HCT116 (cell line): ENCODE data around the gene B3GALT6. TPM values are rescaled to one million over a fixed set of nuclear protein-coding genes. Genes with fewer than 3 reads are reported as not detected.

Experiments used
- ATAC-seq: fragments of 200-7000 bp; cut with Tn5 transposase; 2 replicates; pipeline ENCODE4 v1.9.1; 2020; ENCODE audit warnings: mild to moderate bottlenecking, moderate library complexity
- BruUV-seq: library from RNA; stranded (reverse); fragments of 400-500 nt; replicated peaks from 2 replicates; lab custom pipeline; 2021; lab: Mats Ljungman, UMichigan
- CTCF ChIA-PET: fragments of 300-600 bp; sonication (Branson Sonifier 250); formaldehyde crosslinking; loops from one replicate; lab custom pipeline; 2021; ENCODE audit warnings: antibody characterized with exemption; lab: Charles Lee
- POLR2A ChIA-PET: fragments of 300-600, 350-600 bp; sonication (Branson Sonifier 250); formaldehyde crosslinking; loops from one replicate; lab custom pipeline; 2021; ENCODE audit warnings: antibody characterized with exemption; lab: Charles Lee
- RAD21 ChIA-PET, 2 experiments: fragments of 300-600 bp; sonication (Branson Sonifier 250); formaldehyde crosslinking; loops; one replicate each; lab custom pipeline; 2023; ENCODE audit warnings: low total read pairs in 2 of 2; ENCODE audit not compliant: uncharacterized antibody in 2 of 2, unreplicated experiment in 2 of 2, low non-redundant PET in 1 of 2; lab: Charles Lee
- DNase-seq: peaks from one replicate; pipeline ENCODE4 v3.0.0-alpha.2; 2010; ENCODE audit warnings: low read depth, low spot score
- H2AFZ ChIP-seq: fragments of 200-600 bp; shearing (Covaris generic), sonication (generic); 2 replicates; pipeline ENCODE4 v1.6.1; 2017; ENCODE audit warnings: low read depth, mixed run types, mixed read lengths, antibody characterized with exemption, low read length; ENCODE audit not compliant: poor library complexity, severe bottlenecking
- H3K27ac ChIP-seq: 2 replicates; pipeline ENCODE4 v1.5.1; 2012; ENCODE audit warnings: low read depth, low read length
- H3K27me3 ChIP-seq: fragments of 200-600 bp; sonication (generic); 2 replicates; pipeline ENCODE4 v1.6.1; 2016; ENCODE audit warnings: mixed run types, low read length, mixed read lengths; ENCODE audit not compliant: insufficient read depth
- H3K36me3 ChIP-seq, 2 experiments: fragments of 200-500 bp in 1 of 2; fragments of 200-600 bp in 1 of 2; sonication (Bioruptor generic) in 1 of 2; sonication (generic) in 1 of 2; 2 replicates each; pipeline versions ENCODE4 v1.5.1 to v1.6.1; 2014 to 2016; ENCODE audit warnings: low read length in 2 of 2, inconsistent platforms in 1 of 2, mixed read lengths in 1 of 2, mixed run types in 1 of 2; ENCODE audit not compliant: insufficient read depth in 2 of 2, control insufficient read depth in 1 of 2
- H3K4me1 ChIP-seq, 2 experiments: fragments of 200-600 bp in 1 of 2; sonication (generic) in 1 of 2; 2 replicates each; pipeline versions ENCODE4 v1.5.1 to v1.6.1; 2012 to 2017; ENCODE audit warnings: low read length in 2 of 2, inconsistent platforms in 1 of 2, mild to moderate bottlenecking in 1 of 2, mixed read lengths in 1 of 2, mixed run types in 1 of 2, moderate library complexity in 1 of 2; ENCODE audit not compliant: insufficient read depth in 2 of 2, control insufficient read depth in 1 of 2
- H3K4me2 ChIP-seq: fragments of 200-600 bp; sonication (generic); 2 replicates; pipeline ENCODE4 v1.6.1; 2017; ENCODE audit warnings: mixed run types, low read length, mixed read lengths
- H3K4me3 ChIP-seq, 2 experiments: fragments of 200-600 bp in 1 of 2; sonication (generic) in 1 of 2; replicated peaks in 1 of 2; 2 replicates each; pipeline ENCODE4 v1.5.1; 2011 to 2016; ENCODE audit warnings: low read length in 2 of 2, control low read depth in 1 of 2, low read depth in 1 of 2, mild to moderate bottlenecking in 1 of 2, mixed read lengths in 1 of 2, mixed run types in 1 of 2
- H3K79me2 ChIP-seq: fragments of 200-600 bp; sonication (generic); 2 replicates; pipeline ENCODE4 v1.6.1; 2017; ENCODE audit warnings: mild to moderate bottlenecking, mixed run types, low read length, moderate library complexity, mixed read lengths; ENCODE audit not compliant: insufficient read depth
- H3K9ac ChIP-seq: fragments of 200-600 bp; sonication (generic); 2 replicates; pipeline ENCODE4 v1.6.1; 2016; ENCODE audit warnings: low read length, mixed read lengths
- H3K9me2 ChIP-seq: fragments of 200-600 bp; sonication (generic), shearing (Covaris generic); 2 replicates; pipeline ENCODE4 v1.6.1; 2017; ENCODE audit warnings: mixed run types, mild to moderate bottlenecking, moderate library complexity; ENCODE audit not compliant: insufficient read depth
- H3K9me3 ChIP-seq, 2 experiments: fragments of 200-500 bp in 1 of 2; fragments of 200-600 bp in 1 of 2; sonication (Bioruptor generic) in 1 of 2; sonication (generic) in 1 of 2; 2 replicates each; pipeline ENCODE4 v1.6.1; 2014 to 2017; ENCODE audit warnings: low read length in 2 of 2, mixed read lengths in 2 of 2, inconsistent platforms in 1 of 2, low read depth in 1 of 2, mild to moderate bottlenecking in 1 of 2, mixed run types in 1 of 2, moderate library complexity in 1 of 2; ENCODE audit not compliant: control insufficient read depth in 1 of 2, insufficient read depth in 1 of 2
- H4K20me1 ChIP-seq: fragments of 200-600 bp; sonication (generic), shearing (Covaris generic); 2 replicates; pipeline ENCODE4 v1.6.1; 2017; ENCODE audit warnings: mixed run types, mild to moderate bottlenecking, moderate library complexity; ENCODE audit not compliant: insufficient read depth
- CBX3 ChIP-seq: IDR thresholded peaks from 2 replicates; pipeline ENCODE4 v1.6.1; 2012; ENCODE audit warnings: low read depth
- CEBPB ChIP-seq: IDR thresholded peaks from 2 replicates; pipeline ENCODE4 v1.6.1; 2012; ENCODE audit warnings: low read depth
- EGR1 ChIP-seq: IDR thresholded peaks from 2 replicates; pipeline ENCODE4 v1.6.1; 2012; ENCODE audit warnings: low read depth
- EZH2 ChIP-seq: fragments of 200-600 bp; sonication (generic); IDR thresholded peaks from 2 replicates; pipeline ENCODE4 v1.6.1; 2017; ENCODE audit warnings: antibody characterized with exemption, mixed run types
- POLR2A ChIP-seq: IDR thresholded peaks from 2 replicates; pipeline ENCODE4 v1.7.0; 2011; ENCODE audit warnings: borderline replicate concordance; ENCODE audit not compliant: insufficient read depth, insufficient read length; ENCODE audit errors: extremely low read depth
- POLR2AphosphoS5 ChIP-seq: IDR thresholded peaks from 2 replicates; pipeline ENCODE4 v1.6.1; 2011; ENCODE audit warnings: mild to moderate bottlenecking, low read depth, low read length, moderate library complexity
- RAD21 ChIP-seq: IDR thresholded peaks from 2 replicates; pipeline ENCODE4 v1.6.1; 2012; ENCODE audit warnings: low read depth, mild to moderate bottlenecking
- SIN3A ChIP-seq: IDR thresholded peaks from 2 replicates; pipeline ENCODE4 v1.6.1; 2012; ENCODE audit warnings: low read depth
- TCF7L2 ChIP-seq: IDR thresholded peaks from 2 replicates; pipeline ENCODE4 v1.7.0; 2011; ENCODE audit warnings: borderline replicate concordance, inconsistent platforms; ENCODE audit not compliant: insufficient read depth, insufficient read length; ENCODE audit errors: extremely low read depth
- ZFX ChIP-seq: fragments of 450-650 bp; IDR thresholded peaks from 2 replicates; pipeline ENCODE4 v1.6.1; 2017
- ZNF274 ChIP-seq: fragments of 200-500 bp; sonication (Bioruptor generic); IDR thresholded peaks from 2 replicates; pipeline ENCODE4 v1.6.1; 2014; ENCODE audit warnings: mild to moderate bottlenecking, low read depth, low read length, inconsistent platforms
- intact Hi-C: fragments of 100-400 bp; cut with micrococcal nuclease; formaldehyde crosslinking; loops from 2 replicates; pipeline ENCODE4 v1.10.0; 2022
- total RNA-seq: library from RNA; stranded (reverse); gene quantifications from one replicate; pipeline ENCODE4 v1.2.1, GENCODE V29; 2021; ENCODE audit not compliant: unreplicated experiment
- TF ChIP-seq, protein P1 (sequence below): IDR thresholded peaks from 2 replicates; pipeline ENCODE4 v1.6.1; 2012; ENCODE audit warnings: low read depth
- TF ChIP-seq, protein P2 (sequence below), 3 experiments: fragments of 200-600 bp in 1 of 3; sonication (generic) in 1 of 3; IDR thresholded peaks in 2 of 3; conservative IDR thresholded peaks in 1 of 3; 2 replicates each; pipeline ENCODE4 v1.5.1; 2012 to 2017; ENCODE audit warnings: low read depth in 2 of 3, low read length in 2 of 3, antibody characterized with exemption in 1 of 3, borderline replicate concordance in 1 of 3, control low read depth in 1 of 3, mild to moderate bottlenecking in 1 of 3, mixed read lengths in 1 of 3, mixed run types in 1 of 3, moderate library complexity in 1 of 3; ENCODE audit not compliant: insufficient read depth in 1 of 3
- TF ChIP-seq, protein P3 (sequence below): IDR thresholded peaks from 2 replicates; pipeline ENCODE4 v1.6.1; 2012
- TF ChIP-seq, protein P4 (sequence below): IDR thresholded peaks from 2 replicates; pipeline ENCODE4 v1.6.1; 2011; ENCODE audit warnings: mild to moderate bottlenecking, low read length, moderate library complexity; ENCODE audit not compliant: insufficient replicate concordance; ENCODE audit errors: extremely low read depth

The B3GALT6 gene
- total RNA-seq, 1 experiment from 2014 or later: 16.3 TPM

DNA sequence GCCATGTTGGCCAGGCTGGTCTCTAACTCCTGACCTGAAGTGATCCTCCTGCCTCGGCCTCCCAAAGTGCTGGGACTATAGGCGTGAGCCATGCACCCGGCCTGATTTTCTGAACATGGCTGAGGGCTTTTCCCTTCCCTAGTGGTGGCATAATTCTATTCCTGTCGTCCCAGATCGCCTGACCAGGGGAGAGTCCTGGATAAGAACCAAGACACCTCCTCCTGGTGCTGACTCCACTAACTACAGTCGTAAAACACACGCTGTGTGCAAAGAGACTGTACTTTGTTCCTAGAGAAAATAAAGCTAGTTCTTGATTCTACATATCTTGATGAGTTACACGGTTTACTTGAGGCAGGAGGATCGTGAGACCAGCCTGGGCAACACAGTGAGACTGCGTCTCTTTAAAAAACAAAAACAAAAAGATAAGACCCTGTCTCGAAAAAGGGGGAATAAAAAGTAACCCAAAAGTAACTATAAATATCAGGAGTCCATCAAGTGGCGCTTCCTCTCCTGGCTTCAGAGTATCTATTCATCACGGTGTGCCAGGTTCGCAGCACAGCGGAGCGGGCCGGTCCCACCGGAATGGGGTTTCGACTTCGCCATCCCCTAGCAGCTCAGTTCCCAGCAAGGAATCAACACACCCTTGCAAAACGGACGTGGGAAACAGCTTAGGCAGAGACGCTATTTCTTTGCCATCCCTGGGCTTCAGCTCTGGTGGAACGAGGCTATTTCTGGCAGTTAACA is 1.2 kb upstream of the B3GALT6 start:
- Histone ChIP-seq H2AFZ (no peak overlapping the region), H3K4me1 (peaks cover 3 to 19% of the 10 kb centered on the region in 2 experiments; a peak in 1 of 4 replicates), H3K4me3 (peak overlapping the region; percentile 68 to 87), H3K27ac (peak overlapping the region; percentile 98), H3K9ac (peak overlapping the region; percentile 81), H3K4me2 (peak overlapping the region; percentile 76), H3K36me3 (peaks cover 10 to 18% of the 10 kb centered on the region in 2 experiments; a peak in 2 of 4 replicates), H3K27me3 (no peaks in the 10 kb centered on the region), H3K79me2 (peaks cover 78% of the 10 kb centered on the region), H4K20me1 (no peaks in the 10 kb centered on the region), H3K9me3 (no peaks in the 10 kb centered on the region), H3K9me2 (no peaks in the 10 kb centered on the region)
- no peak for TF ChIP-seq EGR1
- no peak for TF ChIP-seq CEBPB
- TF ChIP-seq ZNF274: no peak
- TF ChIP-seq RAD21: no peak
- TF ChIP-seq SIN3A: no peak
- TF ChIP-seq, protein P1, sequence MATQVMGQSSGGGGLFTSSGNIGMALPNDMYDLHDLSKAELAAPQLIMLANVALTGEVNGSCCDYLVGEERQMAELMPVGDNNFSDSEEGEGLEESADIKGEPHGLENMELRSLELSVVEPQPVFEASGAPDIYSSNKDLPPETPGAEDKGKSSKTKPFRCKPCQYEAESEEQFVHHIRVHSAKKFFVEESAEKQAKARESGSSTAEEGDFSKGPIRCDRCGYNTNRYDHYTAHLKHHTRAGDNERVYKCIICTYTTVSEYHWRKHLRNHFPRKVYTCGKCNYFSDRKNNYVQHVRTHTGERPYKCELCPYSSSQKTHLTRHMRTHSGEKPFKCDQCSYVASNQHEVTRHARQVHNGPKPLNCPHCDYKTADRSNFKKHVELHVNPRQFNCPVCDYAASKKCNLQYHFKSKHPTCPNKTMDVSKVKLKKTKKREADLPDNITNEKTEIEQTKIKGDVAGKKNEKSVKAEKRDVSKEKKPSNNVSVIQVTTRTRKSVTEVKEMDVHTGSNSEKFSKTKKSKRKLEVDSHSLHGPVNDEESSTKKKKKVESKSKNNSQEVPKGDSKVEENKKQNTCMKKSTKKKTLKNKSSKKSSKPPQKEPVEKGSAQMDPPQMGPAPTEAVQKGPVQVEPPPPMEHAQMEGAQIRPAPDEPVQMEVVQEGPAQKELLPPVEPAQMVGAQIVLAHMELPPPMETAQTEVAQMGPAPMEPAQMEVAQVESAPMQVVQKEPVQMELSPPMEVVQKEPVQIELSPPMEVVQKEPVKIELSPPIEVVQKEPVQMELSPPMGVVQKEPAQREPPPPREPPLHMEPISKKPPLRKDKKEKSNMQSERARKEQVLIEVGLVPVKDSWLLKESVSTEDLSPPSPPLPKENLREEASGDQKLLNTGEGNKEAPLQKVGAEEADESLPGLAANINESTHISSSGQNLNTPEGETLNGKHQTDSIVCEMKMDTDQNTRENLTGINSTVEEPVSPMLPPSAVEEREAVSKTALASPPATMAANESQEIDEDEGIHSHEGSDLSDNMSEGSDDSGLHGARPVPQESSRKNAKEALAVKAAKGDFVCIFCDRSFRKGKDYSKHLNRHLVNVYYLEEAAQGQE: no peak
- TF ChIP-seq, protein P2, sequence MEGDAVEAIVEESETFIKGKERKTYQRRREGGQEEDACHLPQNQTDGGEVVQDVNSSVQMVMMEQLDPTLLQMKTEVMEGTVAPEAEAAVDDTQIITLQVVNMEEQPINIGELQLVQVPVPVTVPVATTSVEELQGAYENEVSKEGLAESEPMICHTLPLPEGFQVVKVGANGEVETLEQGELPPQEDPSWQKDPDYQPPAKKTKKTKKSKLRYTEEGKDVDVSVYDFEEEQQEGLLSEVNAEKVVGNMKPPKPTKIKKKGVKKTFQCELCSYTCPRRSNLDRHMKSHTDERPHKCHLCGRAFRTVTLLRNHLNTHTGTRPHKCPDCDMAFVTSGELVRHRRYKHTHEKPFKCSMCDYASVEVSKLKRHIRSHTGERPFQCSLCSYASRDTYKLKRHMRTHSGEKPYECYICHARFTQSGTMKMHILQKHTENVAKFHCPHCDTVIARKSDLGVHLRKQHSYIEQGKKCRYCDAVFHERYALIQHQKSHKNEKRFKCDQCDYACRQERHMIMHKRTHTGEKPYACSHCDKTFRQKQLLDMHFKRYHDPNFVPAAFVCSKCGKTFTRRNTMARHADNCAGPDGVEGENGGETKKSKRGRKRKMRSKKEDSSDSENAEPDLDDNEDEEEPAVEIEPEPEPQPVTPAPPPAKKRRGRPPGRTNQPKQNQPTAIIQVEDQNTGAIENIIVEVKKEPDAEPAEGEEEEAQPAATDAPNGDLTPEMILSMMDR (IDR thresholded peaks at IDR 0.05 in 2 of 3, conservative IDR thresholded peaks at IDR 0.05 in 1 of 3; ENCODE audit: borderline replicate concordance in 1 of 3, insufficient read depth in 1 of 3, low read depth in 2 of 3, low read length in 2 of 3): peak in 2 of 3 experiments; percentile 32 to 35; a peak in 4 of 6 replicates
- TF ChIP-seq TCF7L2: no peak
- TF ChIP-seq, protein P3, sequence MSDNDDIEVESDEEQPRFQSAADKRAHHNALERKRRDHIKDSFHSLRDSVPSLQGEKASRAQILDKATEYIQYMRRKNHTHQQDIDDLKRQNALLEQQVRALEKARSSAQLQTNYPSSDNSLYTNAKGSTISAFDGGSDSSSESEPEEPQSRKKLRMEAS: no peak
- TF ChIP-seq CBX3: no peak
- TF ChIP-seq, protein P4, sequence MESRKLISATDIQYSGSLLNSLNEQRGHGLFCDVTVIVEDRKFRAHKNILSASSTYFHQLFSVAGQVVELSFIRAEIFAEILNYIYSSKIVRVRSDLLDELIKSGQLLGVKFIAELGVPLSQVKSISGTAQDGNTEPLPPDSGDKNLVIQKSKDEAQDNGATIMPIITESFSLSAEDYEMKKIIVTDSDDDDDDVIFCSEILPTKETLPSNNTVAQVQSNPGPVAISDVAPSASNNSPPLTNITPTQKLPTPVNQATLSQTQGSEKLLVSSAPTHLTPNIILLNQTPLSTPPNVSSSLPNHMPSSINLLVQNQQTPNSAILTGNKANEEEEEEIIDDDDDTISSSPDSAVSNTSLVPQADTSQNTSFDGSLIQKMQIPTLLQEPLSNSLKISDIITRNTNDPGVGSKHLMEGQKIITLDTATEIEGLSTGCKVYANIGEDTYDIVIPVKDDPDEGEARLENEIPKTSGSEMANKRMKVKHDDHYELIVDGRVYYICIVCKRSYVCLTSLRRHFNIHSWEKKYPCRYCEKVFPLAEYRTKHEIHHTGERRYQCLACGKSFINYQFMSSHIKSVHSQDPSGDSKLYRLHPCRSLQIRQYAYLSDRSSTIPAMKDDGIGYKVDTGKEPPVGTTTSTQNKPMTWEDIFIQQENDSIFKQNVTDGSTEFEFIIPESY: no peak
- TF ChIP-seq EZH2: no peak
- peak; percentile 34; the same call in 1 of the 2 replicates for TF ChIP-seq POLR2AphosphoS5
- TF ChIP-seq POLR2A: no peak
- TF ChIP-seq ZFX: no peak
- intact Hi-C loops: loop anchor here (1.0 to 2.0 kb wide), 2 partner anchors 67 to 108 kb away; no protein-coding TSS in a partner anchor
- CTCF ChIA-PET: interaction anchor here (1.4 kb wide), 1 partner anchor 108 kb away, joined by 10 read pairs; no protein-coding TSS in a partner anchor
- POLR2A ChIA-PET: interaction anchor here (1.1 kb wide), 1 partner anchor 73 kb away, joined by 3 read pairs; no protein-coding TSS in a partner anchor
- TSS peak; percentile 93 for BruUV-seq
- DNase-seq (peak; percentile 45), ATAC-seq (peak; percentile 26)
- RAD21 ChIA-PET: interaction anchor here in 1 of 2 experiments (1.2 kb wide), 1 partner anchor 109 kb away, joined by 3 read pairs; no protein-coding TSS in a partner anchor
